MM.1S (cell line): ENCODE results near the gene PHLDB2.

ENCODE experiments used
- DNase-seq: peaks from one replicate; pipeline ENCODE4 v3.0.0-alpha.2; 2015
- H2AFZ ChIP-seq: fragments of 300-600 bp; sonication (generic); 2 replicates; pipeline ENCODE4 v1.6.0; 2016; ENCODE audit warnings: antibody characterized with exemption, low read length
- H3F3A ChIP-seq: fragments of 300-600 bp; sonication (generic); 2 replicates; pipeline ENCODE4 v1.6.1; 2016; ENCODE audit warnings: mild to moderate bottlenecking, antibody characterized with exemption, low read length, moderate library complexity, mixed read lengths; ENCODE audit not compliant: insufficient read depth
- H3K27ac ChIP-seq: fragments of 300-600 bp; sonication (generic); 2 replicates; pipeline ENCODE4 v1.5.1; 2016; ENCODE audit warnings: mild to moderate bottlenecking, low read length
- H3K27me3 ChIP-seq: fragments of 300-600 bp; sonication (generic); replicated peaks from 2 replicates; pipeline ENCODE4 v1.6.0; 2016; ENCODE audit warnings: low read length; ENCODE audit not compliant: insufficient read depth
- H3K36me3 ChIP-seq: fragments of 300-600 bp; sonication (generic); replicated peaks from 2 replicates; pipeline ENCODE4 v1.6.1; 2016; ENCODE audit warnings: mild to moderate bottlenecking, low read length, mixed read lengths; ENCODE audit not compliant: insufficient read depth
- H3K4me1 ChIP-seq: fragments of 300-600 bp; sonication (generic); 2 replicates; pipeline ENCODE4 v1.6.1; 2016; ENCODE audit warnings: low read length, mixed read lengths
- H3K4me2 ChIP-seq: fragments of 300-600 bp; sonication (generic); 2 replicates; pipeline ENCODE4 v1.6.0; 2016; ENCODE audit warnings: low read depth, low read length
- H3K4me3 ChIP-seq: fragments of 300-600 bp; sonication (generic); 2 replicates; pipeline ENCODE4 v1.5.1; 2016; ENCODE audit warnings: low read length, mixed read lengths
- H3K79me2 ChIP-seq: fragments of 300-600 bp; sonication (generic); 2 replicates; pipeline ENCODE4 v1.6.1; 2016; ENCODE audit warnings: mixed run types, low read length, mixed read lengths
- H3K9ac ChIP-seq: fragments of 300-600 bp; sonication (generic); 2 replicates; pipeline ENCODE4 v1.6.1; 2016; ENCODE audit warnings: low read length, mixed read lengths
- H3K9me2 ChIP-seq: fragments of 300-600 bp; sonication (generic); replicated peaks from 2 replicates; pipeline ENCODE4 v1.6.1; 2016; ENCODE audit warnings: mild to moderate bottlenecking, low read length, mixed read lengths; ENCODE audit not compliant: insufficient read depth
- H3K9me3 ChIP-seq: fragments of 300-600 bp; sonication (generic); replicated peaks from 2 replicates; pipeline ENCODE4 v1.6.1; 2016; ENCODE audit warnings: mild to moderate bottlenecking, low read length, mixed read lengths; ENCODE audit not compliant: insufficient read depth
- H4K20me1 ChIP-seq: fragments of 300-600 bp; sonication (generic); 2 replicates; pipeline ENCODE4 v1.6.1; 2016; ENCODE audit warnings: mild to moderate bottlenecking, low read length, moderate library complexity, mixed read lengths; ENCODE audit not compliant: insufficient read depth
- EZH2 ChIP-seq: fragments of 300-600 bp; sonication (generic); optimal IDR thresholded peaks from 2 replicates; pipeline ENCODE3; 2017; ENCODE audit warnings: low read depth, mild to moderate bottlenecking, antibody characterized with exemption, low read length, mixed read lengths
- EZH2phosphoT487 ChIP-seq: fragments of 300-600 bp; sonication (generic); IDR thresholded peaks from 2 replicates; pipeline ENCODE4 v1.6.1; 2018; ENCODE audit warnings: antibody characterized with exemption, low read length
- TF ChIP-seq, protein P1 (sequence below): fragments of 300-600 bp; sonication (generic); IDR thresholded peaks from 2 replicates; pipeline ENCODE4 v1.5.1; 2016; ENCODE audit warnings: antibody characterized with exemption, low read length, mixed read lengths

PHLDB2 gene

DNA sequence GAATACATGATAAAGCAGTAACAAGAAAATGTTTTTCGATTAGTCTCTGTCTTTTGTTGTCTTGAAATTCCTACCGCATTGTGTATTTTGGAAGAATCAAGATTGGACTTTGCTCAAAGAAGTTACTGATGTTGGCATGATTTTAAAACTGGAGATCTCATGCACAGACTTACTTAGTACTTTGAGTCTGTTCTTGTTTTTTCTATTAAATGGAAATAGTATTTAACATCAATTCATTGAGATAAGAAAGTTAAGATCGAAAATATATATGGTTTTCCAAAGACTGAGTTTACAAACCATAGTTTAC is 122.3 kb downstream of the PHLDB2 start:
- H3K4me2 ChIP-seq, result no peak overlapping the region
- no peaks in the 10 kb centered on the region for H3K9me3 ChIP-seq
- no peaks in the 10 kb centered on the region for H4K20me1 ChIP-seq
- no peaks in the 10 kb centered on the region for H3K9me2 ChIP-seq
- DNase-seq, result no peak
- H3K4me1 ChIP-seq, result peaks cover 6% of the 10 kb centered on the region; the same call in 1 of the 2 replicates
- H3K9ac ChIP-seq, result no peak overlapping the region
- no peak overlapping the region for H3K4me3 ChIP-seq
- no peaks in the 10 kb centered on the region for H3K27me3 ChIP-seq
- H3F3A ChIP-seq, result peaks cover 10% of the 10 kb centered on the region; the same call in 1 of the 2 replicates
- H3K36me3 ChIP-seq, result no peaks in the 10 kb centered on the region
- no peak overlapping the region for H3K27ac ChIP-seq
- TF ChIP-seq EZH2 (no peak), EZH2phosphoT487 (no peak)
- TF ChIP-seq, protein P1, sequence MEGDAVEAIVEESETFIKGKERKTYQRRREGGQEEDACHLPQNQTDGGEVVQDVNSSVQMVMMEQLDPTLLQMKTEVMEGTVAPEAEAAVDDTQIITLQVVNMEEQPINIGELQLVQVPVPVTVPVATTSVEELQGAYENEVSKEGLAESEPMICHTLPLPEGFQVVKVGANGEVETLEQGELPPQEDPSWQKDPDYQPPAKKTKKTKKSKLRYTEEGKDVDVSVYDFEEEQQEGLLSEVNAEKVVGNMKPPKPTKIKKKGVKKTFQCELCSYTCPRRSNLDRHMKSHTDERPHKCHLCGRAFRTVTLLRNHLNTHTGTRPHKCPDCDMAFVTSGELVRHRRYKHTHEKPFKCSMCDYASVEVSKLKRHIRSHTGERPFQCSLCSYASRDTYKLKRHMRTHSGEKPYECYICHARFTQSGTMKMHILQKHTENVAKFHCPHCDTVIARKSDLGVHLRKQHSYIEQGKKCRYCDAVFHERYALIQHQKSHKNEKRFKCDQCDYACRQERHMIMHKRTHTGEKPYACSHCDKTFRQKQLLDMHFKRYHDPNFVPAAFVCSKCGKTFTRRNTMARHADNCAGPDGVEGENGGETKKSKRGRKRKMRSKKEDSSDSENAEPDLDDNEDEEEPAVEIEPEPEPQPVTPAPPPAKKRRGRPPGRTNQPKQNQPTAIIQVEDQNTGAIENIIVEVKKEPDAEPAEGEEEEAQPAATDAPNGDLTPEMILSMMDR, result no peak
- peaks cover 31% of the 10 kb centered on the region for H3K79me2 ChIP-seq
- H2AFZ ChIP-seq, result no peak overlapping the region

DNA sequence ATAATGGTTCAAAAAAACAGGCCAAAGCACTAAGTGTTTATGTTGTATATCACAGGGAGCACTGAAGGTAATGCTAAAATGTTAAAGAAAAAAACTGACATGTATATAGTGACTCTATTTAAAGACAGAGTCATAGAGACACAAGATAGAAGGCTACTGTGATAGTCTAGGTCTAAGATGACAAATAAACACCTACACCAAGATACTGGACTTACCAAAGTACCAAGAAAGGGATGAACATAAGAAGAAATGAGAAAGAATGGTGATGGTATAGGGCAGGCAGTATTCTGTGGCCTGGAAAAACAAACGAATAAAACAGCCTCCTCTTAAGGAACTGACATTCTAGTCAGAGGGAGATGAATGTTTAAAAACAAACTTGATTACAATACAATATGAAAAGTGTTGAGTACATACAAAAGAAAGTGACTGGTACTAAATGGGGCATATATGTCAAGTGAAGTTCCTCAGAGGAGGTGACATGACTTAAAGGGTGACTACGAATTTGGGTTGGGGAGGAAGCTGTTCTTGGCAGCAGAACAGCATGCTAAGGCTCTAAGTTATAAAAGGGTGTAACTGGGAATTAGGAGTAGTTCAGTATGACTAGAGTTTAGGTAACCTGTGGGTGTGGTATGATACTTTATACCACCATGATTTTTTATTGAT is 125.7 kb downstream of the PHLDB2 start:
- Histone ChIP-seq H3K9me3 (no peaks in the 10 kb centered on the region), H3K4me2 (no peak overlapping the region), H3F3A (peaks cover 3% of the 10 kb centered on the region; the same call in 1 of the 2 replicates), H3K4me1 (peaks cover 3% of the 10 kb centered on the region; the same call in 1 of the 2 replicates), H3K27me3 (no peaks in the 10 kb centered on the region), H3K9me2 (no peaks in the 10 kb centered on the region), H3K36me3 (no peaks in the 10 kb centered on the region), H3K79me2 (peaks cover 30% of the 10 kb centered on the region), H2AFZ (no peak overlapping the region), H3K4me3 (no peak overlapping the region), H4K20me1 (no peaks in the 10 kb centered on the region), H3K9ac (no peak overlapping the region), H3K27ac (no peak overlapping the region)
- DNase-seq, result no peak
- TF ChIP-seq, protein P1, result no peak
- TF ChIP-seq EZH2phosphoT487 (no peak), EZH2 (no peak)

DNA sequence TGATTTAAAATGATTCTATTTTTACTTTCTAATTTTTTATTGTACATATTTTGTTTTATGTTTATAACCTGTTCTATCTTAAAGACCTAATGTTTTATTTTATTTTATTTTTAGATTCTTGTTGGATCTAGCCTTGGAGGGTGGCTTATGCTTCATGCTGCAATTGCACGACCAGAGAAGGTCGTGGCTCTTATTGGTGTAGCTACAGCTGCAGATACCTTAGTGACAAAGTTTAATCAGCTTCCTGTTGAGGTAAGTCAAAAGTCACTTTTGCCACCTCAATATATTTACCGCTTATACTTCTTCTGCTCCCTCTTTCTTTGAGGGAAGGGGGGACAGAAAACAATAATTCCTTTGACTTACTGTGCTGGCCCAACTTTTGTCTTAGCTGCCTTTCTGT is 127.7 kb downstream of the PHLDB2 start:
- no peak for DNase-seq
- H4K20me1 ChIP-seq, result no peaks in the 10 kb centered on the region
- H2AFZ ChIP-seq, result no peak overlapping the region
- peaks cover 11% of the 10 kb centered on the region for H3K79me2 ChIP-seq
- H3K4me3 ChIP-seq, result no peak overlapping the region
- H3K36me3 ChIP-seq, result no peaks in the 10 kb centered on the region; the same call in 1 of the 2 replicates
- no peaks in the 10 kb centered on the region for H3K9me2 ChIP-seq
- no peaks in the 10 kb centered on the region for H3K4me1 ChIP-seq
- no peak overlapping the region for H3K27ac ChIP-seq
- no peaks in the 10 kb centered on the region for H3K27me3 ChIP-seq
- no peaks in the 10 kb centered on the region for H3F3A ChIP-seq
- TF ChIP-seq, protein P1, result no peak
- no peak overlapping the region for H3K9ac ChIP-seq
- H3K9me3 ChIP-seq, result no peaks in the 10 kb centered on the region
- no peak overlapping the region for H3K4me2 ChIP-seq
